IMR-90 (cell line): ENCODE measurements around the gene ASB4. TPM values are rescaled to one million over a fixed set of nuclear protein-coding genes. Genes with fewer than 3 reads are reported as not detected.

ENCODE experiments used
- ATAC-seq: fragments of 200-7000 bp; cut with Tn5 transposase; 2 replicates; pipeline ENCODE4 v1.9.1; 2020; ENCODE audit warnings: low read depth, mild to moderate bottlenecking, moderate library complexity
- BruUV-seq: library from RNA; stranded (reverse); fragments of 400-500 nt; replicated peaks from 2 replicates; lab custom pipeline; 2021; lab: Mats Ljungman, UMichigan
- CTCF ChIA-PET: fragments of 300-600 bp; formaldehyde crosslinking; extraction: SDS; loops from one replicate; lab custom pipeline; 2021; ENCODE audit warnings: antibody characterized with exemption; lab: Yijun Ruan, JAX
- POLR2A ChIA-PET: fragments of 300-600 bp; sonication (Branson Sonifier 250); formaldehyde crosslinking; loops from one replicate; lab custom pipeline; 2022; ENCODE audit warnings: antibody characterized with exemption; ENCODE audit not compliant: unreplicated experiment; lab: Charles Lee
- DNase-seq: peaks from one replicate; pipeline ENCODE4 v3.0.0; 2013
- H2AFZ ChIP-seq: replicated peaks from 2 replicates; pipeline ENCODE3; 2013; ENCODE audit warnings: low read length, mild to moderate bottlenecking; ENCODE audit not compliant: poor library complexity
- H2AK5ac ChIP-seq: 2 replicates; pipeline ENCODE4 v1.6.1; 2013; ENCODE audit warnings: low read depth, low read length, inconsistent platforms
- H2AK9ac ChIP-seq: replicated peaks from 2 replicates; pipeline ENCODE3; 2013; ENCODE audit warnings: mild to moderate bottlenecking, low read depth, low read length, moderate library complexity; ENCODE audit not compliant: poor library complexity
- H2BK120ac ChIP-seq: 2 replicates; pipeline ENCODE4 v1.6.1; 2013; ENCODE audit warnings: low read depth, low read length, inconsistent platforms
- H2BK15ac ChIP-seq: 3 replicates; pipeline ENCODE4 v1.6.1; 2013; ENCODE audit warnings: low read depth, low read length, inconsistent platforms
- H2BK20ac ChIP-seq: 2 replicates; pipeline ENCODE4 v1.6.1; 2013; ENCODE audit warnings: low read depth, mild to moderate bottlenecking, inconsistent platforms, low read length, moderate library complexity
- H2BK5ac ChIP-seq: 2 replicates; pipeline ENCODE4 v1.6.1; 2013; ENCODE audit warnings: mild to moderate bottlenecking, low read depth, low read length, inconsistent platforms; ENCODE audit not compliant: poor library complexity, severe bottlenecking
- H3K14ac ChIP-seq: replicated peaks from 2 replicates; pipeline ENCODE4 v1.6.1; 2013; ENCODE audit warnings: low read depth, low read length, inconsistent platforms
- H3K18ac ChIP-seq: 2 replicates; pipeline ENCODE4 v1.6.1; 2013; ENCODE audit warnings: low read depth, low read length, control low read depth
- H3K23ac ChIP-seq: 2 replicates; pipeline ENCODE4 v1.6.1; 2013; ENCODE audit warnings: low read depth, low read length, inconsistent platforms
- H3K27ac ChIP-seq: 2 replicates; pipeline ENCODE4 v1.5.1; 2013; ENCODE audit warnings: mild to moderate bottlenecking, control low read depth, low read length; ENCODE audit not compliant: insufficient read depth
- H3K27me3 ChIP-seq: 2 replicates; pipeline ENCODE4 v1.6.1; 2013; ENCODE audit warnings: low read length; ENCODE audit not compliant: control insufficient read depth, insufficient read depth
- H3K36me3 ChIP-seq: 2 replicates; pipeline ENCODE4 v1.6.1; 2013; ENCODE audit warnings: low read length, mixed read lengths; ENCODE audit not compliant: control insufficient read depth, insufficient read depth
- H3K4ac ChIP-seq: 2 replicates; pipeline ENCODE4 v1.6.1; 2013; ENCODE audit warnings: low read depth, low read length, inconsistent platforms
- H3K4me1 ChIP-seq: 2 replicates; pipeline ENCODE4 v1.6.1; 2013; ENCODE audit warnings: low read length, mixed read lengths; ENCODE audit not compliant: control insufficient read depth, insufficient read depth
- H3K4me2 ChIP-seq: 2 replicates; pipeline ENCODE4 v1.6.1; 2013; ENCODE audit warnings: low read depth, mild to moderate bottlenecking, control low read depth, low read length, moderate library complexity
- H3K4me3 ChIP-seq: 2 replicates; pipeline ENCODE4 v1.5.1; 2013; ENCODE audit warnings: low read depth, mild to moderate bottlenecking, control low read depth, low read length, moderate library complexity; ENCODE audit not compliant: insufficient read depth
- H3K56ac ChIP-seq: 2 replicates; pipeline ENCODE4 v1.6.1; 2013; ENCODE audit warnings: low read length, inconsistent platforms; ENCODE audit not compliant: insufficient read depth; ENCODE audit errors: extremely low read depth
- H3K79me1 ChIP-seq, 2 experiments: 2 replicates each; pipeline ENCODE4 v1.6.1; 2013; ENCODE audit warnings: low read length in 2 of 2, inconsistent platforms in 1 of 2, low read depth in 1 of 2
- H3K9ac ChIP-seq: 2 replicates; pipeline ENCODE4 v1.6.1; 2013; ENCODE audit warnings: low read depth, low read length, control low read depth
- H3K9me1 ChIP-seq: 2 replicates; pipeline ENCODE4 v1.6.1; 2013; ENCODE audit warnings: low read length, inconsistent platforms; ENCODE audit not compliant: insufficient read depth
- H3K9me3 ChIP-seq: 2 replicates; pipeline ENCODE4 v1.6.1; 2013; ENCODE audit warnings: low read length; ENCODE audit not compliant: control insufficient read depth, insufficient read depth
- H4K20me1 ChIP-seq: 2 replicates; pipeline ENCODE4 v1.6.1; 2013; ENCODE audit warnings: low read length, inconsistent platforms; ENCODE audit not compliant: insufficient read depth
- H4K5ac ChIP-seq: 2 replicates; pipeline ENCODE4 v1.6.1; 2013; ENCODE audit warnings: mild to moderate bottlenecking, low read depth, low read length, control low read depth
- H4K8ac ChIP-seq, 2 experiments: 2 replicates each; pipeline ENCODE4 v1.6.1; 2013; ENCODE audit warnings: low read depth in 2 of 2, low read length in 2 of 2, control low read depth in 1 of 2, inconsistent platforms in 1 of 2
- H4K91ac ChIP-seq: 2 replicates; pipeline ENCODE4 v1.6.1; 2013; ENCODE audit warnings: low read depth, low read length, inconsistent platforms; ENCODE audit not compliant: insufficient read depth
- BHLHE40 ChIP-seq: fragments of 150-350 bp; IDR thresholded peaks from 2 replicates; pipeline ENCODE4 v1.6.1; 2016; ENCODE audit warnings: mild to moderate bottlenecking, low read depth, low read length
- CEBPB ChIP-seq: IDR thresholded peaks from 2 replicates; pipeline ENCODE4 v1.6.1; 2012; ENCODE audit warnings: low read depth, low read length, improper control_type of control experiment
- CHD1 ChIP-seq: IDR thresholded peaks from 2 replicates; pipeline ENCODE4 v1.6.1; 2012; ENCODE audit warnings: low read depth, low read length, improper control_type of control experiment
- CTCF ChIP-seq: conservative IDR thresholded peaks from 2 replicates; pipeline ENCODE4 v1.5.1; 2012; ENCODE audit warnings: mild to moderate bottlenecking, low read depth, low read length, improper control_type of control experiment
- ELK1 ChIP-seq: fragments of 150-350 bp; IDR thresholded peaks from 2 replicates; pipeline ENCODE4 v1.6.1; 2016; ENCODE audit warnings: low read depth, mild to moderate bottlenecking, low read length, moderate library complexity, borderline replicate concordance
- FOS ChIP-seq: fragments of 150-350 bp; IDR thresholded peaks from 2 replicates; pipeline ENCODE4 v1.6.1; 2016; ENCODE audit warnings: low read depth, low read length
- MAFK ChIP-seq: IDR thresholded peaks from 2 replicates; pipeline ENCODE4 v1.6.1; 2012; ENCODE audit warnings: low read depth, low read length, improper control_type of control experiment
- MAZ ChIP-seq: IDR thresholded peaks from 2 replicates; pipeline ENCODE4 v1.6.1; 2012; ENCODE audit warnings: low read depth, mild to moderate bottlenecking, low read length, improper control_type of control experiment, moderate library complexity, borderline replicate concordance
- MXI1 ChIP-seq: IDR thresholded peaks from 2 replicates; pipeline ENCODE4 v1.6.1; 2012; ENCODE audit warnings: low read depth, mild to moderate bottlenecking, low read length, moderate library complexity, borderline replicate concordance
- NFE2L2 ChIP-seq: fragments of 150-350 bp; IDR thresholded peaks from 2 replicates; pipeline ENCODE4 v1.6.1; 2016; ENCODE audit warnings: low read depth, mild to moderate bottlenecking, low read length
- POLR2A ChIP-seq: IDR thresholded peaks from 2 replicates; pipeline ENCODE4 v1.6.1; 2012; ENCODE audit warnings: mild to moderate bottlenecking, low read depth, low read length
- RAD21 ChIP-seq: IDR thresholded peaks from 2 replicates; pipeline ENCODE4 v1.6.1; 2012; ENCODE audit warnings: low read length, improper control_type of control experiment
- RCOR1 ChIP-seq: IDR thresholded peaks from 2 replicates; pipeline ENCODE4 v1.6.1; 2012; ENCODE audit warnings: mild to moderate bottlenecking, low read length, improper control_type of control experiment; ENCODE audit not compliant: insufficient replicate concordance
- RFX5 ChIP-seq: IDR thresholded peaks from 2 replicates; pipeline ENCODE4 v1.8.0; 2012; ENCODE audit warnings: low read depth, mild to moderate bottlenecking, low read length, moderate library complexity
- SMC3 ChIP-seq: fragments of 150-350 bp; IDR thresholded peaks from 2 replicates; pipeline ENCODE4 v1.6.1; 2016; ENCODE audit warnings: low read depth, mild to moderate bottlenecking, antibody characterized with exemption, low read length, moderate library complexity
- USF2 ChIP-seq: fragments of 150-350 bp; IDR thresholded peaks from 2 replicates; pipeline ENCODE4 v1.6.1; 2017; ENCODE audit warnings: mild to moderate bottlenecking, antibody characterized with exemption, low read length, low read depth
- WGBS, 2 experiments: methylation state at CpG; one replicate each; pipeline versions ENCODE4 v1.1.5 to v1.1.7; 2013; ENCODE audit warnings: missing lambda C conversion rate in 2 of 2; ENCODE audit not compliant: insufficient read length in 1 of 2; ENCODE audit errors: extremely low coverage in 2 of 2; 5-methylcytosine and 5-hydroxymethylcytosine counted together
- dilution Hi-C: fragments of 300-500 bp; cut with HindIII; formaldehyde crosslinking; loops from one replicate; pipeline ENCODE4 v1.14.3; 2018; ENCODE audit warnings: low sequenced_read_pairs; ENCODE audit not compliant: unreplicated experiment
- in situ Hi-C: fragments of 300-500 bp; cut with MboI; formaldehyde crosslinking; loops from 3 replicates; pipeline ENCODE4 v1.14.3; 2019; ENCODE audit warnings: low sequenced_read_pairs, inconsistent platforms, mixed read lengths
- intact Hi-C: fragments of 100-400 bp; cut with micrococcal nuclease; formaldehyde crosslinking; loops from 2 replicates; pipeline ENCODE4 v1.10.0; 2022
- polyA plus RNA-seq, 3 experiments: library from polyadenylated mRNA; depleted of rRNA; stranded (reverse); fragments of >200 nt; gene quantifications; 2 replicates each; pipeline ENCODE4 v1.2.3, GENCODE V29; 2012; ENCODE audit warnings: low replicate concordance in 1 of 3
- total RNA-seq: library from RNA; depleted of rRNA; stranded (reverse); fragments of >200 nt; gene quantifications from 2 replicates; pipeline ENCODE4 v1.2.3, GENCODE V29; 2012

ASB4 gene
- total and polyA plus RNA-seq, 2 of the 4 experiments (the other 2 are of a cell fraction), result not detected

GRCh38 chr7:95534796-95535195, 49.1 kb downstream of the ASB4 start:
- no TSS peak for BruUV-seq
- intact Hi-C loops, result no loop called here
- no peak for TF ChIP-seq SMC3
- no peak for TF ChIP-seq RCOR1
- TF ChIP-seq MAZ, result no peak
- TF ChIP-seq MAFK, result no peak
- TF ChIP-seq ELK1, result no peak
- no peak for TF ChIP-seq NFE2L2
- TF ChIP-seq CHD1, result no peak
- TF ChIP-seq CEBPB, result no peak
- TF ChIP-seq RAD21, result no peak
- TF ChIP-seq MXI1, result no peak
- TF ChIP-seq CTCF, result no peak
- no peak for TF ChIP-seq BHLHE40
- TF ChIP-seq FOS, result no peak
- no peak for TF ChIP-seq USF2
- TF ChIP-seq POLR2A, result no peak
- no peak for TF ChIP-seq RFX5
- Histone ChIP-seq H3K4me2 (no peak overlapping the region), H3K79me1 (no peaks in the 10 kb centered on the region), H3K56ac (no peak overlapping the region), H3K9me3 (no peaks in the 10 kb centered on the region), H2BK5ac (no peak overlapping the region), H4K20me1 (no peaks in the 10 kb centered on the region), H4K8ac (no peak overlapping the region), H3K27me3 (peaks cover 17% of the 10 kb centered on the region), H3K23ac (no peak overlapping the region; the same call in 1 of the 2 replicates), H2AFZ (no peak overlapping the region), H3K14ac (no peak overlapping the region), H3K36me3 (no peaks in the 10 kb centered on the region), H4K5ac (no peak overlapping the region), H2BK120ac (no peak overlapping the region), H2BK15ac (no peak overlapping the region), H3K9me1 (no peaks in the 10 kb centered on the region), H2AK9ac (no peak overlapping the region), H4K91ac (no peak overlapping the region), H2AK5ac (no peak overlapping the region), H3K9ac (no peak overlapping the region), H3K4me3 (no peak overlapping the region), H3K4me1 (no peaks in the 10 kb centered on the region), H3K4ac (no peak overlapping the region), H2BK20ac (no peak overlapping the region), H3K18ac (no peak overlapping the region), H3K27ac (no peak overlapping the region)
- ChIA-PET POLR2A (no interaction called here), CTCF (interaction anchor here (1.1 kb wide), 1 partner anchor 149 kb away, joined by 4 read pairs; no protein-coding TSS in a partner anchor)
- DNase-seq, result no peak
- no CpG with 5 or more reads among the region's 2 CpGs for WGBS, 2 experiments
- no peak for ATAC-seq
- in situ Hi-C loops, result loop anchor here (5.0 kb wide), 1 partner anchor 148 kb away; no protein-coding TSS in a partner anchor
- dilution Hi-C loops, result no loop called here
